VCaP (cell line): ENCODE data around the gene PREB.

Source experiments
- H3K27ac ChIP-seq: fragments of 450-650 bp; 2 replicates; pipeline ENCODE4 v1.5.1; 2017
- TF ChIP-seq, protein P1 (sequence below): fragments of 450-650 bp; conservative IDR thresholded peaks from 2 replicates; pipeline ENCODE4 v1.5.1; 2017; ENCODE audit warnings: mild to moderate bottlenecking, moderate library complexity

Gene PREB

DNA sequence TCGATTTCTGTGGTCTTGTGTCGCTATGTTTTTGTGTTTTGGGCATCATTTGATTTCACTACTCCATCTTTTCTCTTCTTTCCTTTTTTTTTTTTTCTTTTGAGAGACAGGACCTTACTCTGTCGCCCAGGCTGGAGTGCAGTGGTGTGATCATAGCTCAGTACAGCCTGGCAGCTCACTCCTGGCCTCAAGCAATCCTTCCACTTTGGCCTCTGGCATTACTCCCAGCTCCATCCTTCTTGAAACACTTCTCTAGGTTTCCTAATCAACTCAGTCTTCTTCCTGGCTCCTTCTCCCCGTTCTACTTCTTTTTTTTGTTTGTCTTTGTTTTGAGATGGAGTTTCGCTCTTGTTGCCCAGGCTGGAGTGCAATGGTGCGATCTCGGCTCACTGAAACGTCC is 40.9 kb upstream of the PREB start:
- H3K27ac ChIP-seq: no peak overlapping the region
- TF ChIP-seq, protein P1, sequence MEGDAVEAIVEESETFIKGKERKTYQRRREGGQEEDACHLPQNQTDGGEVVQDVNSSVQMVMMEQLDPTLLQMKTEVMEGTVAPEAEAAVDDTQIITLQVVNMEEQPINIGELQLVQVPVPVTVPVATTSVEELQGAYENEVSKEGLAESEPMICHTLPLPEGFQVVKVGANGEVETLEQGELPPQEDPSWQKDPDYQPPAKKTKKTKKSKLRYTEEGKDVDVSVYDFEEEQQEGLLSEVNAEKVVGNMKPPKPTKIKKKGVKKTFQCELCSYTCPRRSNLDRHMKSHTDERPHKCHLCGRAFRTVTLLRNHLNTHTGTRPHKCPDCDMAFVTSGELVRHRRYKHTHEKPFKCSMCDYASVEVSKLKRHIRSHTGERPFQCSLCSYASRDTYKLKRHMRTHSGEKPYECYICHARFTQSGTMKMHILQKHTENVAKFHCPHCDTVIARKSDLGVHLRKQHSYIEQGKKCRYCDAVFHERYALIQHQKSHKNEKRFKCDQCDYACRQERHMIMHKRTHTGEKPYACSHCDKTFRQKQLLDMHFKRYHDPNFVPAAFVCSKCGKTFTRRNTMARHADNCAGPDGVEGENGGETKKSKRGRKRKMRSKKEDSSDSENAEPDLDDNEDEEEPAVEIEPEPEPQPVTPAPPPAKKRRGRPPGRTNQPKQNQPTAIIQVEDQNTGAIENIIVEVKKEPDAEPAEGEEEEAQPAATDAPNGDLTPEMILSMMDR: no peak

DNA sequence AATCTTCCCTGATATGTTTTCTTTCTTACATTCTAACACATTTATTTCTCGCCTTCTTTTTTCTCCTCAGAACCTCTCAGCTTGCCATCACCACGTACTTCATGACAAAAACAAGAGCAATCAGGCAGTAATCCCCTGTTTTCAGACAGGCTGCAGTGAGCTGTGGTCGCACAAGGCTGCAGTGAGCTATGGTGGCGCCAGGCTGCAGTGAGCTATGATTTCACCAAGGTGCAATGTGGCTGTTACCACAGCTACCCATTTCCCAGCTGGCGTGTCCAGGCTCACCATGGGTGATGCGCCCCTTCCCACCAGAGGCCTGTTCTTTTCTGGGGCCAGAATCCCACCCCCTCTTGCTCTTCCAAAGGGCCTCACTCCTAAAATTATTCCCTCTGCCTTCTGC is 40.2 kb upstream of the PREB start:
- no peak overlapping the region for H3K27ac ChIP-seq
- TF ChIP-seq, protein P1: no peak

DNA sequence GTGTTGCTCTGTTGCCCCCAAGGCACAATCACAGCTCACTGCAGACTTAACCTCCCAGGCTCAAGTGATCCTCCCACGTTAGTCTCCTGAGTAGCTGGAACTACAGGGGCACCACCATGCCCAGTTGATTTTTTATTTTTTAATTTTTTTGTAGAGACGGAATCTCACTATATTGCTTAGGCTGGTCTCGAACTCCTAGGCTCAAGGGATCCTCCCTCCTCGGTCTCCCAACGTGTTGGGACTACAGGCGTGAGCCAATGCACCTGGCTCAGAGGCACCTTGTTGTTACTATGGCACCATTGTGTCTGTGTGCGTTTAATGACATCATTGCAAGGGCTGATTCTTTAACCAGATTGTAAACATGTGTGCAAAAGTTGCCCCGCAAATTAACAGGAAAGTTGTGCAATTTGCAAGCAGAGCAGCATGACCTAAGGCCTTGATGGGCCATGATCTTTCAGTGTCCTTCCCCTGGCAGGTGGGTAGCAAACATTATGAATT is 37.0 kb upstream of the PREB start:
- H3K27ac ChIP-seq: no peak overlapping the region
- TF ChIP-seq, protein P1: no peak

DNA sequence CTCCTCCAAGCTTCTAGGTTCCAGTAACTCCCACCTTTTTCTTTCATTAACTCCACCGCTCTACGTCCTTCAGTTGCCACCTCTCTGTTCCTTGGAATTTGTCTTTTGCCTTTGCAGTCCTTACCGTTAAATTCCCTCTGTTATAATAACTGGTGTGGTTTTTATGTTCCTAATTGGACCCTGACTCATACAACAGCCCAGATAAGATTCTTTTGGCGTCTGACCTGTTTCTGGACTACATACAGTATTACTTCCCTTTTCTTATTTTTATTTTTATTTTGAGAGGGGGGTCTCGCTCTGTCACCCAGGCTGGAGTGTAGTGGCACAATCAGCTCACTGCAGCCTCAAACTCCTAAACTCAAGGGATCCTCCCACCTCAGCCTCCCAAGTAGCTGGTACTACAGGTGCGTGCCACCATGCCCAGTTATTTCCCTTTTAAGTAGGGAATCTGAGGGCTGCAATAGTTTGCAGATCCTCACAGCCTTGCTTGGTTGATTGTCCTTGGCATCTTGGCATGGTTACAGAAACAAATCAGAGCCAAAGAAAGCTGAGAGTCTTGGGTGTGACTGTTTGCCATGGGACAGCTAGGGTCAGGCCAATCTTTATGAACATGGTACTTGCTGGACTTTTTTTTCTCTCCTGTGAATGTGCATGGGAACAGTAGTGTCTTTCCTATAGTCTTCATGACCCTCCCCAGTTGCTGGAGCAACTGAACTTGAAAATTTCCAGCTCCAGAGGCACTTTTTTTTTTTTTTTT is 36.3 kb upstream of the PREB start:
- H3K27ac ChIP-seq: no peak overlapping the region
- TF ChIP-seq, protein P1: no peak

DNA sequence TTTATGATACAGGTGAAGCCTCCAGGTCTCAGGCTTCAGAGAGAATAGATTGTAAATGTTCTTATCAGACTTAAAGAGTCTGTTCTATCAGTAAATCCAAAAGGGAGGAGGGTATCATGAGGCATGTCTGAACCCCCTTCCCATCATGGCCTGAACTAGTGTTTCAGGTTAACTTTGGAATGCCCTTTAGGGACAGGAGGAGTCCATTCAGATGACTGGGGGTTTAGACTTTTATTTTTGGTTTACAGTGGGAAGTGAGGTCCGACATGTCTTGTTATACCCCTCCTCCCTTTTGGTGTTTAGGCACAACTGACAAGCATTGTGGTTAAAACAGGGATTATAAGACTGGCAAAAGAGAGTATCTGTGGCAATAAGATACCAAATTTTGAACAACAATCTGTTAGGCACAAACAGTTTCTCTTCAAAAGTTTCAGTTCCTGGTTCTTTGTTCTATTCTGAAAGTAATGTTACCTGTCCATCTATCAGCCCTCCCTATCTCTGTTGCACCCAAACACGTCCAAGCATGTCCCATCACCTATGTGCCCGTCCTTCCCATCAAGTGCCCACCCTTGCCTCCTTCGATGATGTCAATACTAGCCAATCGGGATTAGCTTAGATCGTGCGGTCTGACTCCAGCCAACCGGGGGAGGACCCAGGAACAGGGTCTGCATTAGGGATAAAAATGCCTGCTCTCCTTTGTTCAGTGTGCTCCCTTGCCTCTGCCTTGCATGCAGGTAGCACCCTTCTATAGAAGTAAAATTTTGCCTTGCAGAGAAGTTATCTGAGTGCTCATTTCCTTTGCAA is 30.7 kb upstream of the PREB start:
- H3K27ac ChIP-seq: no peak overlapping the region
- TF ChIP-seq, protein P1: no peak

DNA sequence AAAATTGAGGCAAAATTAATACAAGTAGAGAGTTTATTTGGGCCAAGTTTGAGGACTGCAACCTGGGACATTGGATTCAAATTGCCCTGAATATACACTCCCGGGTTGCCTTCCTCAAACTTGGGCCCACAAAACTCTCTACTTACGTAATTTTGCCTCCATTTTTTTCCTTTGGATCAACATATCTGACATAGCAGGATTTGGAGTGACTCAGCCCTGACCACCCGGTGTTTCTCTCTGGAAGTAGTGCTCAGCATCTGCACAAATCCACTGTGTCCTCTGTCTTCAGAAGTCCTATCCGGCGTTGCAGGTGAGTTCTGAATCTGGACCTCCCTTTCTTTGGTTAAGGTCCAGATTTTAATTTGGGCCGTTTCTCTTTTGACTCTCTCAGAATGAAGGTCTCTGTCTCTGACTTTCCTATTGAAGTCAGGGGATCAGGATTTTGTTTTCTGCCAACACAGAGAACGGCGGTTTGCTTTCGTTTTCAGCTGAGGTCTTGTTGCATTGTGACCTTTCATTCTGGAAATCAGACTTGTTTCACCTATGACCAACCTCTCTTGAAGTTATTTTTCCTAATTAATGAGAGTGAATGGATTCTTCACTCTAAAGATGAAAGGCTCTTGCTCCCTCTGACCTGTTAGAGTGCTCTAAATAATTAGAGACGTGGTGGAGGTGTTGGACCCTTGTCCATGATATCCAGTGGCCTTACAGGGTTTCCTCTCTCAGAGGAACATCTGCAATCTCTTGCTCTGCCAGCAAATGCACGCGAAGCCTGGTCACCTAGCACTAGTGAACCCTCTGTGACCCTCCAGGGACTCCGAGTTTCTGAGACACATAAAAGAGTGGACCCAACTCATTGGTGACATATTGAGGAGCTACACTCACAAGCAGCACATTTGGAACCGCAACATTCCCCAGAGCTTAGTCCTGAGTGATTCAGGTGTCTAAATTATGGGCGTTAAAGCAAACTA is 28.0 kb upstream of the PREB start:
- TF ChIP-seq, protein P1: no peak

DNA sequence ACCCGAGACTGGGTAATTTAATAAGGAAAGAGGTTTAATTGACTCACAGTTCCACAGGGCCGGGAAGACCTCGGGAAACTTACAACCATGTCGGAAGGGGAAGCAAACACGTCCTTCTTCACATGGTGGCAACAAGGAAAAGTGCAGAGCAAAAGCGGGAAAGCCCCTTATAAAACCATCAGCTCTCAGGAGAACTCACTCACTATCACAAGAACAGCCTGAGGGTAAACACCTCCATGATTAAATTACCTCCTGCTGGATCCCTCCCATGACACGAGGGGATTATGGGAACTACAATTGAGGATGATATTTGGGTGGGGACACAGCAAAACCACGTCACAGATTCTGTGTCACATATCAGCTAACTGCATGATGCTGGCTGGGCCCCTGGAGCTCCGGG is 25.8 kb upstream of the PREB start:
- H3K27ac ChIP-seq: no peak overlapping the region
- TF ChIP-seq, protein P1: no peak

More for the DNA sequence above, 28.0 kb upstream of the PREB start:
- no peak overlapping the region for H3K27ac ChIP-seq
